Immature natural killer cell (primary cell): ENCODE data around the gene OBP2A. TPM values are rescaled to one million over a fixed set of nuclear protein-coding genes. Genes with fewer than 3 reads are reported as not detected.
A peak's percentile ranks its signal among the peaks of the same experiment; 100 is the strongest.

Source experiments
- DNase-seq, 3 donors: peaks; one replicate each; pipeline ENCODE4 v3.0.0; 2022; ENCODE audit warnings: mixed read lengths in 1 of 3
- H3K27ac Mint-ChIP-seq, 6 donors: one replicate each; pipeline ENCODE4 v1.8.0; 2020; ENCODE audit warnings: mixed read lengths in 6 of 6, mild to moderate bottlenecking in 5 of 6, inconsistent platforms in 4 of 6, moderate library complexity in 3 of 6
- H3K27me3 Mint-ChIP-seq, 3 donors: one replicate each; pipeline ENCODE4 v1.8.0; 2020 to 2021; ENCODE audit warnings: low read depth in 3 of 3, mild to moderate bottlenecking in 3 of 3, mixed read lengths in 3 of 3, moderate library complexity in 3 of 3, inconsistent platforms in 1 of 3
- H3K36me3 Mint-ChIP-seq, 3 donors: one replicate each; pipeline ENCODE4 v1.8.0; 2020; ENCODE audit warnings: mixed read lengths in 3 of 3, inconsistent platforms in 2 of 3, mild to moderate bottlenecking in 2 of 3
- H3K4me1 Mint-ChIP-seq, 2 donors: one replicate each; pipeline ENCODE4 v1.8.0; 2020; ENCODE audit warnings: inconsistent platforms in 2 of 2, mild to moderate bottlenecking in 2 of 2, mixed read lengths in 2 of 2, moderate library complexity in 1 of 2
- H3K4me3 Mint-ChIP-seq, 5 donors: one replicate each; pipeline ENCODE4 v1.8.0; 2020; ENCODE audit warnings: mild to moderate bottlenecking in 5 of 5, mixed read lengths in 5 of 5, inconsistent platforms in 3 of 5, moderate library complexity in 3 of 5
- H3K9me3 Mint-ChIP-seq, 6 donors: one replicate each; pipeline ENCODE4 v1.8.0; 2020; ENCODE audit warnings: mild to moderate bottlenecking in 6 of 6, mixed read lengths in 6 of 6, inconsistent platforms in 4 of 6, moderate library complexity in 3 of 6
- polyA plus RNA-seq, 3 donors: library from polyadenylated mRNA; unstranded; fragments of 300-500 nt; fragmentation: Illumina TruSeq; gene quantifications; one replicate each; pipeline ENCODE4 v1.2.3, GENCODE V29; 2021

OBP2A gene
- polyA plus RNA-seq, 3 donors from 2014 or later = not detected

GRCh38 chr9:135588371-135588770 lies 42.4 kb downstream of the OBP2A start:
- Mint-ChIP-seq H3K36me3 (no peaks in the 10 kb centered on the region), H3K27ac (no peak overlapping the region), H3K4me1 (no peaks in the 10 kb centered on the region), H3K4me3 (no peak overlapping the region), H3K27me3 (peaks cover 1 to 2% (median 2%) of the 10 kb centered on the region in 3 donors), H3K9me3 (no peaks in the 10 kb centered on the region)
- DNase-seq = no peak

DNA sequence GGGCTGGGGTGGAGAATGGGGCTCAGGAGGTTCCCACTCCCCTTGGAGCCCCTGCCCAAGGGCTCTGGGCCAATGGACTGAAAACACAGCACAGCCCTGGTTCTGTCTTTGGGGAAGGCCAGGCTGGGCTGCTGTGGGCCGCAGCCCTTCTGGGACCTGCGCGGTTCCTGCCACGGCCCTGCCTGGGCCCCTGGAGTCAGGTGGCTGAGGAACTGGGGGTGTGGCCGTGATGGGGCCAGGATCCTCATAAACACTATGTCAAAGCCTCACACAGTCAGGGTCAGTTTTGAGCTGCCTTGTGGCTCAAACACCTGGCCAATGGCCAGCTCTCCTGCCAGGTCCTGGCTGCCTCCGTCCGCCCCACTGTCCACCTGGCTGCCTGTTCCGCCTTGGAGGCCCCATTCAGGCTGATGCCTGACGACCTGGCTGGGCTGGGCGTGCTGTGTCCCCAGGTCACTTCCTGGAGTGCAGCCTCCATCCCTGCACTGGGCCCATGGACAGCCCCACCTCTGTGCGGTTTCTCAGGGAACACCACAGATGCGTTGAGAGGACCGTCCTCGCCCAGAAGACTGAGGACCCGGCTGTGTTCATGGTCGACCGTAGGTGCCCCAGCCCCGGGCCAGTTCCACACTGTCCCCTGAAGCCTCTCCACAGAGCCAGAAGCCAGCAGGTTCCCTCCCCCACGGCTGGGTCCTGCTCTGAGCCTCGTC lies 43.1 kb downstream of the OBP2A start:
- Mint-ChIP-seq H3K4me3 (no peak overlapping the region), H3K36me3 (no peaks in the 10 kb centered on the region), H3K9me3 (no peaks in the 10 kb centered on the region), H3K4me1 (no peaks in the 10 kb centered on the region), H3K27me3 (peaks cover 1 to 2% (median 2%) of the 10 kb centered on the region in 3 donors), H3K27ac (no peak overlapping the region)
- no peak for DNase-seq

- H3K27ac Mint-ChIP-seq = peak overlapping the region in 1 of 6 donors; percentile 11
- DNase-seq = no peak
- peaks cover 0 to 2% (median 2%) of the 10 kb centered on the region in 3 donors for H3K27me3 Mint-ChIP-seq
- H3K9me3 Mint-ChIP-seq = no peaks in the 10 kb centered on the region
- no peaks in the 10 kb centered on the region for H3K4me1 Mint-ChIP-seq
- no peak overlapping the region for H3K4me3 Mint-ChIP-seq
- no peaks in the 10 kb centered on the region for H3K36me3 Mint-ChIP-seq
Observed at GRCh38 chr9:135589596-135590485, 43.9 kb downstream of the OBP2A start.

- Mint-ChIP-seq H3K36me3 (no peaks in the 10 kb centered on the region), H3K4me1 (no peaks in the 10 kb centered on the region), H3K27me3 (peaks cover 0 to 2% (median 0%) of the 10 kb centered on the region in 3 donors), H3K27ac (no peak overlapping the region), H3K9me3 (no peaks in the 10 kb centered on the region), H3K4me3 (no peak overlapping the region)
- DNase-seq = no peak
Observed at GRCh38 chr9:135590486-135591079, 44.7 kb downstream of the OBP2A start.

DNA sequence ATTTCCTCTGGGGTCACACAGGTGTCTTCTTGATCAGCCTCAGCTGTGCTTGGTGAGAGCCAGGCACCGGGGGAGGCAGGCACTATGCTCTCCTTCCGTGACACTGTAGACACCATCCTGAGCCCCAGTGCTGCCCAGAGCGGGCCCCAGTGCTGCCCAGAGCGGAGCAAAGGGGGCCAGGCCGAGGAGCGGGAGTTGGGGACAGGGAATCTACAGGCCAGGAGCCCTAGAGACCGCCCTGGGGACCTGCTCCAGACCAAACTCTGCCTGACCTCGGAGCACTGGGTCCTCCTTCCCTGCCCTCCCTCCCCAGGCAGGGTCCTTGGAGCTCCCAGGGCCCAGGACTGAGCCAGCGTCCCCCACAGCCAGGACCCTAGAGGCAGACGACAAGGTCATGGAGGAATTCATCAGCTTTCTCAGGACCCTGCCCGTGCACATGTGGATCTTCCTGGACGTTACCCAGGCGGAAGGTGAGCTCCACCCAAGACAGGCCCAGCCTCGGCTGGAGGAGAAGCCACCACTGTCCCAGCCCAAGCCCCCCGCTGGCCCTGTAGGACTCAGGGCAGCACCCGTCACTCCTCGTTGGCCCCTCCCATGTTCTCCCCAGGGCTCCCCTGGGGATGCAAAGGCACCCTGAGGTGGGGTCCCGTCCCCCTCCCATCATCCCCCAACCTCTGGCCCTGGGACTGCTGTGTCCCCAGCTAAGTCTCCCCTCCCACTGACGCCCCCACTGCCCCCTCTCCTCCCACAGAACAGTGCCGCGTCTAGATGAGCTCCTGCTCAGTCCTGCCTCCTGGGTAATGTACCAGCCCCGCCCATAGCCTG lies 45.8 kb downstream of the OBP2A start:
- Mint-ChIP-seq H3K36me3 (no peaks in the 10 kb centered on the region), H3K4me3 (no peak overlapping the region), H3K9me3 (no peaks in the 10 kb centered on the region), H3K27ac (no peak overlapping the region), H3K27me3 (peaks cover 0 to 2% (median 0%) of the 10 kb centered on the region in 3 donors), H3K4me1 (no peaks in the 10 kb centered on the region)
- DNase-seq = no peak

DNA sequence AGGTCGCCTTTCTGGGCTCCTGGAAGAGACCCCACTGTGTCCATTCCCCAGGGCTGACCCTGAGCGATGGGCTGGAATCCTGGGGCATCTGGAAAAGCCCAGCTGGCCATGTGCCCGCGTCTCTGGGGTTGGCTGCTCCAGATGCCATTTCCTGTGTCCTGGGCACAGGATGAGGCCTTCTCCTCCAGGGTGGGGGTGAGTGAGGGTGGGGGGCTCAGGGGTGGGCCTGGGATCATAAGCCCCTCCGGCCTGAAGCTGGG lies 46.3 kb downstream of the OBP2A start:
- no peak overlapping the region for H3K4me3 Mint-ChIP-seq
- no peak for DNase-seq

DNA sequence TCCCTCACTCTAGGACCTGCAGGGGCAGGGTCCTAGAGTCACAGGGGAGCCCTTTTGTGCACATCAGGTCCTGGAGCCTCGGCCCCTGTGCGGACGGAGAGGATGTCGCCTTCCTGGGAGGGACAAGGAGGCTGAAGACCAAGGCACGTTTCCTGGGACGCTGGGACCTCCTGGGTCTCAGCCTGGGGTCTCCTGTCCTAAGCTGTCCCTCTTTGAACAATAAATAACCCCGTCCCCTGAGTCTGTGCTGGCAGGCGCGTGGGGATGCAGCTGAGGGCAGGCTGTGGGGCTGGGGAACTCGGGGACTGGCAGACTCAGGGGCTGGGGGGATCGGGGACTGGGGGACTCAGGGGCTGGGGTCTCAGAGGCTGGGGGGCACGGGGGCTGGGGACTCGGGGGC lies 46.7 kb downstream of the OBP2A start:
- H3K27me3 Mint-ChIP-seq = peaks cover 0 to 2% (median 2%) of the 10 kb centered on the region in 3 donors
- H3K36me3 Mint-ChIP-seq = no peaks in the 10 kb centered on the region
- H3K4me3 Mint-ChIP-seq = no peak overlapping the region
- no peaks in the 10 kb centered on the region for H3K9me3 Mint-ChIP-seq
- H3K27ac Mint-ChIP-seq = no peak overlapping the region
- no peaks in the 10 kb centered on the region for H3K4me1 Mint-ChIP-seq
- DNase-seq = no peak

More for the DNA sequence above, 46.3 kb downstream of the OBP2A start:
- no peaks in the 10 kb centered on the region for H3K36me3 Mint-ChIP-seq
- no peak overlapping the region for H3K27ac Mint-ChIP-seq
- peaks cover 0 to 2% (median 2%) of the 10 kb centered on the region in 3 donors for H3K27me3 Mint-ChIP-seq
- no peaks in the 10 kb centered on the region for H3K9me3 Mint-ChIP-seq
- H3K4me1 Mint-ChIP-seq = no peaks in the 10 kb centered on the region

- H3K4me1 Mint-ChIP-seq = no peaks in the 10 kb centered on the region
- DNase-seq = no peak
- H3K27ac Mint-ChIP-seq = no peak overlapping the region
- H3K36me3 Mint-ChIP-seq = no peaks in the 10 kb centered on the region
- H3K9me3 Mint-ChIP-seq = no peaks in the 10 kb centered on the region
- peaks cover 0 to 8% (median 2%) of the 10 kb centered on the region in 3 donors for H3K27me3 Mint-ChIP-seq
- no peak overlapping the region for H3K4me3 Mint-ChIP-seq
Observed at GRCh38 chr9:135596211-135596610, 50.3 kb downstream of the OBP2A start.

Other genes with a start within 250 kb of the OBP2A start
- gene PPP1R26, start 66.3 kb upstream of the OBP2A start, polyA plus RNA-seq = 1 to 10 TPM in 1 of 3 donors, under 1 TPM in 2; 0.29 to 1.2 (median 0.39) TPM
- 10 to 100 TPM; 28.6 to 53.4 (median 32.9) TPM for gene MRPS2, start 45.4 kb upstream of the OBP2A start, polyA plus RNA-seq
- gene LCN1, start 24.7 kb upstream of the OBP2A start, polyA plus RNA-seq = not detected
- not detected for gene PAEP, start 15.6 kb downstream of the OBP2A start, polyA plus RNA-seq
- not detected for gene GLT6D1, start 93.4 kb downstream of the OBP2A start, polyA plus RNA-seq
- gene LCN9, start 117.2 kb downstream of the OBP2A start, polyA plus RNA-seq = not detected
- not detected for gene SOHLH1, start 153.4 kb downstream of the OBP2A start, polyA plus RNA-seq
- not detected for gene KCNT1, start 156.1 kb downstream of the OBP2A start, polyA plus RNA-seq